Fibroblast of lung (primary cell): ENCODE data around the gene LBR. TPM values are rescaled to one million over a fixed set of nuclear protein-coding genes. Genes with fewer than 3 reads are reported as not detected.

Source experiments
- DNase-seq, 2 donors: peaks; one replicate each; pipeline versions ENCODE4 v3.0.0 to v3.0.0-alpha.2; 2010; ENCODE audit warnings: low read depth in 2 of 2
- H2AFZ ChIP-seq: 2 replicates; pipeline ENCODE4 v1.5.1; 2012; ENCODE audit warnings: low read length, control low read depth, inconsistent platforms
- H3K27ac ChIP-seq: 2 replicates; pipeline ENCODE4 v1.5.1; 2011; ENCODE audit warnings: low read length, control low read depth; ENCODE audit not compliant: insufficient read depth
- H3K27me3 ChIP-seq: 2 replicates; pipeline ENCODE4 v1.5.1; 2011; ENCODE audit warnings: mild to moderate bottlenecking, low read length; ENCODE audit not compliant: control insufficient read depth, insufficient read depth
- H3K36me3 ChIP-seq: 2 replicates; pipeline ENCODE4 v1.5.1; 2011; ENCODE audit warnings: low read length; ENCODE audit not compliant: control insufficient read depth, insufficient read depth
- H3K4me1 ChIP-seq: 2 replicates; pipeline ENCODE4 v1.5.1; 2011; ENCODE audit warnings: low read length; ENCODE audit not compliant: control insufficient read depth, insufficient read depth; ENCODE audit errors: extremely low read depth
- H3K4me2 ChIP-seq: 2 replicates; pipeline ENCODE4 v1.5.1; 2011; ENCODE audit warnings: low read length, control low read depth; ENCODE audit not compliant: insufficient read depth; ENCODE audit errors: extremely low read depth
- H3K4me3 ChIP-seq, 4 experiments: fragments of 200-600 bp in 1 of 4; sonication (generic) in 1 of 4; replicated peaks in 1 of 4; 2 replicates each; pipeline ENCODE4 v1.5.1; 2011 to 2016; ENCODE audit warnings: low read length in 4 of 4, low read depth in 3 of 4, mild to moderate bottlenecking in 3 of 4, control low read depth in 2 of 4, inconsistent platforms in 1 of 4, mixed read lengths in 1 of 4; ENCODE audit not compliant: insufficient read depth in 1 of 4; ENCODE audit errors: control extremely low read depth in 1 of 4
- H3K79me2 ChIP-seq: 2 replicates; pipeline ENCODE4 v1.5.1; 2012; ENCODE audit warnings: mild to moderate bottlenecking, low read length, inconsistent platforms; ENCODE audit not compliant: control insufficient read depth, insufficient read depth
- H3K9ac ChIP-seq: 2 replicates; pipeline ENCODE4 v1.5.1; 2011; ENCODE audit warnings: mild to moderate bottlenecking, low read length, control low read depth; ENCODE audit not compliant: insufficient read depth
- H3K9me3 ChIP-seq: 2 replicates; pipeline ENCODE4 v1.5.1; 2012; ENCODE audit warnings: low read depth, low read length; ENCODE audit not compliant: control insufficient read depth, insufficient read depth
- H4K20me1 ChIP-seq: 2 replicates; pipeline ENCODE4 v1.5.1; 2011; ENCODE audit warnings: low read length; ENCODE audit not compliant: control insufficient read depth, insufficient read depth; ENCODE audit errors: extremely low read depth
- EZH2 ChIP-seq: IDR thresholded peaks from 2 replicates; pipeline ENCODE4 v1.5.1; 2012; ENCODE audit warnings: low read length, control low read depth, mild to moderate bottlenecking; ENCODE audit errors: missing control alignments
- polyA plus RNA-seq, 2 donors: library from polyadenylated mRNA; depleted of rRNA in 1 of 2; stranded (reverse) in 1 of 2; unstranded in 1 of 2; fragments of >200 nt; gene quantifications; 2 replicates each; pipeline ENCODE4 v1.2.1, GENCODE V29; 2011 to 2012; ENCODE audit warnings: missing spikeins in 1 of 2
- total RNA-seq: library from RNA; depleted of rRNA; stranded (reverse); fragments of >200 nt; gene quantifications from 2 replicates; pipeline ENCODE4 v1.2.1, GENCODE V29; 2014
- TF ChIP-seq, protein P1 (sequence below), 2 donors: IDR thresholded peaks in 1 of 2; conservative IDR thresholded peaks in 1 of 2; 1 replicate in 1 of 2; 2 replicates in 1 of 2; pipeline ENCODE4 v1.5.1; 2011 to 2012; ENCODE audit warnings: low read length in 2 of 2, control low read depth in 1 of 2, inconsistent platforms in 1 of 2, low read depth in 1 of 2, mild to moderate bottlenecking in 1 of 2

Gene LBR
- total and polyA plus RNA-seq, 2 donors (not counting 1 experiment from before 2014, with no cell fraction given), result 33.9 to 34.1 TPM

DNA sequence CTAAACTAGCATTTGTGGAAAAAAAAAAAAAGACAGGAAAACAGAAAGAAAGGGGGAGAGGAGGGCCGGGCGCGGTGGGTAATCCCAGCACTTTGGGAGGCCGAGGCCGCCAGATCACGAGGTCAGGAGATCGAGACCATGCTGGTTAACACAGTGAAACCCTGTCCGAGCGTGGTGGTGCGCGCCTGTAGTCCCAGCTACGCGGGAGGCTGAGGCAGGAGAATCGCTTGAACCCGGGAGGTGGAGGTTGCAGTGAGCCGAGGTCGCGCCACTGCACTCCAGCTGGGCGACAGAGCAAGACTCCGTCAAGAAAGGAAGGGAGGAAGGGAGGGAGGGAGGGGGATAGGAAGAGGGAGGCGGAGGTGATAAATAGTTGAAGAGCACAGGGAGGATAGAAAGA lies 54.7 kb downstream of the LBR start:
- TF ChIP-seq, protein P1, sequence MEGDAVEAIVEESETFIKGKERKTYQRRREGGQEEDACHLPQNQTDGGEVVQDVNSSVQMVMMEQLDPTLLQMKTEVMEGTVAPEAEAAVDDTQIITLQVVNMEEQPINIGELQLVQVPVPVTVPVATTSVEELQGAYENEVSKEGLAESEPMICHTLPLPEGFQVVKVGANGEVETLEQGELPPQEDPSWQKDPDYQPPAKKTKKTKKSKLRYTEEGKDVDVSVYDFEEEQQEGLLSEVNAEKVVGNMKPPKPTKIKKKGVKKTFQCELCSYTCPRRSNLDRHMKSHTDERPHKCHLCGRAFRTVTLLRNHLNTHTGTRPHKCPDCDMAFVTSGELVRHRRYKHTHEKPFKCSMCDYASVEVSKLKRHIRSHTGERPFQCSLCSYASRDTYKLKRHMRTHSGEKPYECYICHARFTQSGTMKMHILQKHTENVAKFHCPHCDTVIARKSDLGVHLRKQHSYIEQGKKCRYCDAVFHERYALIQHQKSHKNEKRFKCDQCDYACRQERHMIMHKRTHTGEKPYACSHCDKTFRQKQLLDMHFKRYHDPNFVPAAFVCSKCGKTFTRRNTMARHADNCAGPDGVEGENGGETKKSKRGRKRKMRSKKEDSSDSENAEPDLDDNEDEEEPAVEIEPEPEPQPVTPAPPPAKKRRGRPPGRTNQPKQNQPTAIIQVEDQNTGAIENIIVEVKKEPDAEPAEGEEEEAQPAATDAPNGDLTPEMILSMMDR (conservative IDR thresholded peaks at IDR 0.05 in 1 of 2, IDR thresholded peaks at IDR 0.05 in 1 of 2; ENCODE audit: low read depth in 1 of 2, low read length in 2 of 2), result no peak
- no peak for TF ChIP-seq EZH2
- Histone ChIP-seq H2AFZ (no peak overlapping the region), H3K4me2 (no peak overlapping the region), H3K36me3 (no peaks in the 10 kb centered on the region), H4K20me1 (no peaks in the 10 kb centered on the region), H3K27me3 (no peaks in the 10 kb centered on the region), H3K9ac (no peak overlapping the region), H3K79me2 (no peaks in the 10 kb centered on the region), H3K27ac (no peak overlapping the region), H3K4me3 (no peak overlapping the region), H3K4me1 (no peaks in the 10 kb centered on the region), H3K9me3 (no peaks in the 10 kb centered on the region)
- DNase-seq, result no peak

DNA sequence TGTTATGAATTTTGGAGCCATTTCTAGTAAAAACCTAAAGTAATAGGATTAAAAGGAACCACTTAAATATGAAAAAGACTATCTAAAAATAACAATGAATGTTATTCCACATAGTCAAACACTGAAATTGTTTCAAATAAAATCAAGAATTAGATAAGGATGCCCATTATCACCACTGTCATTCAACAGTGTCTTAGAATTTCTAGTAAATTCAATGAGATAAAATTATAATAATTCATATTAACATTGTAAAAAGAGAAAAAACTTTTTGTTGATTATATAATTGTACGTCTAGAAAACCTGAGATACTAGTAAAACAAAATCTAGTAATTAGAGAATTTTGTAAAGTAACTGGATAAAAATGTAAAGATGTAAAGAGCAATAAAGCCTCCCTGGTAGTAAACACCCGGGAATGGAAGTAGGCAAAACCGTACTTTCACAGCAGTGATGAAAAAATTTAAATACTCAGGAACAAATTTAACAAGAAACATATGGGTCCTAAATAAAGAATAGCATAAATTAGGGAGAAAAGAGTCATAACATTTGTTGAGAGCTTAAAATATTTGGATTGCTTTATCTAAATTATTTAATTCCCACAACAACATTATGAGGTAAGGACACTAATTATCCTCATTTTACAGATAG lies 56.4 kb downstream of the LBR start:
- DNase-seq, result no peak
- Histone ChIP-seq H3K9ac (no peak overlapping the region), H3K36me3 (no peaks in the 10 kb centered on the region), H3K27me3 (no peaks in the 10 kb centered on the region), H3K4me3 (no peak overlapping the region), H3K79me2 (no peaks in the 10 kb centered on the region), H3K4me2 (no peak overlapping the region), H4K20me1 (no peaks in the 10 kb centered on the region), H2AFZ (no peak overlapping the region), H3K9me3 (no peaks in the 10 kb centered on the region), H3K4me1 (no peaks in the 10 kb centered on the region), H3K27ac (no peak overlapping the region)
- TF ChIP-seq, protein P1 (conservative IDR thresholded peaks at IDR 0.05 in 1 of 2, IDR thresholded peaks at IDR 0.05 in 1 of 2; ENCODE audit: low read depth in 1 of 2, low read length in 2 of 2), result no peak
- no peak for TF ChIP-seq EZH2

DNA sequence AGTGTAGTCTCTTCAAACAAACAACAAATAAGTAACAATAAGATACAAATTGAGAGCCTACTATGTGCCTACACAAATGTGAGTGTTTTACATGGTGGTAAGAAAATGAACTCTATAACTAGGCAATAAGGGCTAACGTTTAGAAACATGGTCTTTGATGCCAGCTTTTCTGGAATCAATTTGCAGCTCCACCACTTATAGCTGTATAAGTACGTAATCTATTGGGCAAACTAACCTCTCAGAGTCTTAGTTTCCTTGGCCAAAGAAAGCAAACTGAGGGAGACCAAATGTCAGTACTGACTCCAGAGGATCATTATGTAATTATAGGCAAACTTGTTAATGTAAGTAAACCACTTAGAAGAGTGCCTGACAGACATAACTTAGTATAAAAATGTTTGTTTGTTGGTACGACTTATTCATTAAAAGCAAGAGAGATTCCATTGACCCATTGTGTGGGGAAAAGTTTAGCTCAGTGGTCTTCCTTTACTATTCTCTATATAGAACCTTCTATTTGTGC lies 59.7 kb downstream of the LBR start:
- Histone ChIP-seq H3K4me2 (no peak overlapping the region), H3K27me3 (no peaks in the 10 kb centered on the region), H3K36me3 (no peaks in the 10 kb centered on the region), H3K4me1 (no peaks in the 10 kb centered on the region), H4K20me1 (no peaks in the 10 kb centered on the region), H3K9ac (no peak overlapping the region), H3K4me3 (no peak overlapping the region), H3K79me2 (no peaks in the 10 kb centered on the region), H3K9me3 (no peaks in the 10 kb centered on the region), H2AFZ (no peak overlapping the region), H3K27ac (no peak overlapping the region)
- no peak for TF ChIP-seq EZH2
- TF ChIP-seq, protein P1 (conservative IDR thresholded peaks at IDR 0.05 in 1 of 2, IDR thresholded peaks at IDR 0.05 in 1 of 2; ENCODE audit: low read depth in 1 of 2, low read length in 2 of 2), result no peak
- no peak for DNase-seq
